ENCODE data around the gene TBC1D5.
"Not testable (repeated sequence)": the region's sequence is repeated elsewhere in the genome, so short reads cannot be mapped to it uniquely, and the experiment has no call there.

DNA sequence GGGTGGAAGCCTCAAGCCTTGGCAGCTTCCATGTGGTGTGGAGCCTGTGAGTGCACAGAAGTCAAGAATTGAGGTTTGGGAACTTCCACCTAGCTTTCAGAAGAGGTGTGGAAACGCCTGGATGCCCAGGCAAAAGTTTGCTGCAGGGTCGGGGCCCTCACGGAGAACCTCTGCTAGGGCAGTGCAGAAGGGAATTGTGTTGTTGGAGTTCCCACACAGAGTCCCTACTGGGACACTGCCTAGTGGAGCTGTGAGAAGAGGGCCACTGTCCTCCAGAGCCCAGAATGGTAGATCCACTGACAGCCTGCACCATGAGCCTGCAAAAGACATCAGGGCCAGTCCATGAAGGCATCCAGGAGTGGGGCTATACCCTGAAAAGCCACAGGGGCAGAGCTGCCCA, 613.8 kb downstream of the TBC1D5 start:
- TF ChIP-seq POLR2A (IDR thresholded peaks at IDR 0.05): not testable (repeated sequence)
- TF ChIP-seq, protein P1, sequence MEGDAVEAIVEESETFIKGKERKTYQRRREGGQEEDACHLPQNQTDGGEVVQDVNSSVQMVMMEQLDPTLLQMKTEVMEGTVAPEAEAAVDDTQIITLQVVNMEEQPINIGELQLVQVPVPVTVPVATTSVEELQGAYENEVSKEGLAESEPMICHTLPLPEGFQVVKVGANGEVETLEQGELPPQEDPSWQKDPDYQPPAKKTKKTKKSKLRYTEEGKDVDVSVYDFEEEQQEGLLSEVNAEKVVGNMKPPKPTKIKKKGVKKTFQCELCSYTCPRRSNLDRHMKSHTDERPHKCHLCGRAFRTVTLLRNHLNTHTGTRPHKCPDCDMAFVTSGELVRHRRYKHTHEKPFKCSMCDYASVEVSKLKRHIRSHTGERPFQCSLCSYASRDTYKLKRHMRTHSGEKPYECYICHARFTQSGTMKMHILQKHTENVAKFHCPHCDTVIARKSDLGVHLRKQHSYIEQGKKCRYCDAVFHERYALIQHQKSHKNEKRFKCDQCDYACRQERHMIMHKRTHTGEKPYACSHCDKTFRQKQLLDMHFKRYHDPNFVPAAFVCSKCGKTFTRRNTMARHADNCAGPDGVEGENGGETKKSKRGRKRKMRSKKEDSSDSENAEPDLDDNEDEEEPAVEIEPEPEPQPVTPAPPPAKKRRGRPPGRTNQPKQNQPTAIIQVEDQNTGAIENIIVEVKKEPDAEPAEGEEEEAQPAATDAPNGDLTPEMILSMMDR (IDR thresholded peaks at IDR 0.05): not testable (repeated sequence)
